Measurements from ENCODE around the gene KIFC3.

DNA sequence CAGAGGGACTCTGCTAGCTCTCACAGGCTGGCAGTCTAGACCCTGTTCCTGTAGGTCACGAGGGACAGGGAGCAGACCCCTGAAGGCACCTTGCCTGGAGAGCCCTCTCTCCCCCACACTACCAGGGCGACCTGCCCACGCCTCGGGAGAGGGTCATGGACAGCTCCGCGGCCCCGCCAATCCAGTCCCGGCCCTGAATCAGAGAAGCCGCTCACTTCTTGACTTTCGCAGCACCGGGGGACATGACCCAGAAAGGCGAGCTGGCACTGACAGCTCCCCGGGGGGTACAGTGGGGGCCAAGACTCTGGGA, 5.1 kb downstream of the KIFC3 start:
- TF ChIP-seq, protein P1, sequence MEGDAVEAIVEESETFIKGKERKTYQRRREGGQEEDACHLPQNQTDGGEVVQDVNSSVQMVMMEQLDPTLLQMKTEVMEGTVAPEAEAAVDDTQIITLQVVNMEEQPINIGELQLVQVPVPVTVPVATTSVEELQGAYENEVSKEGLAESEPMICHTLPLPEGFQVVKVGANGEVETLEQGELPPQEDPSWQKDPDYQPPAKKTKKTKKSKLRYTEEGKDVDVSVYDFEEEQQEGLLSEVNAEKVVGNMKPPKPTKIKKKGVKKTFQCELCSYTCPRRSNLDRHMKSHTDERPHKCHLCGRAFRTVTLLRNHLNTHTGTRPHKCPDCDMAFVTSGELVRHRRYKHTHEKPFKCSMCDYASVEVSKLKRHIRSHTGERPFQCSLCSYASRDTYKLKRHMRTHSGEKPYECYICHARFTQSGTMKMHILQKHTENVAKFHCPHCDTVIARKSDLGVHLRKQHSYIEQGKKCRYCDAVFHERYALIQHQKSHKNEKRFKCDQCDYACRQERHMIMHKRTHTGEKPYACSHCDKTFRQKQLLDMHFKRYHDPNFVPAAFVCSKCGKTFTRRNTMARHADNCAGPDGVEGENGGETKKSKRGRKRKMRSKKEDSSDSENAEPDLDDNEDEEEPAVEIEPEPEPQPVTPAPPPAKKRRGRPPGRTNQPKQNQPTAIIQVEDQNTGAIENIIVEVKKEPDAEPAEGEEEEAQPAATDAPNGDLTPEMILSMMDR (conservative IDR thresholded peaks at IDR 0.05; ENCODE audit: low read depth, low read length), result no peak
- TF ChIP-seq EZH2phosphoT487 (IDR thresholded peaks at IDR 0.05; ENCODE audit: borderline replicate concordance, low read length), result no peak
- TF ChIP-seq EZH2 (IDR thresholded peaks at IDR 0.05; ENCODE audit: low read length, unreplicated experiment), result no peak

All from PC-3 (cell line).